Fibroblast of skin of right biceps (primary cell): ENCODE results near the gene FGR.

Source experiments
- DNase-seq: peaks from one replicate; pipeline ENCODE4 v3.0.0-alpha.2; 2013

The FGR gene

DNA sequence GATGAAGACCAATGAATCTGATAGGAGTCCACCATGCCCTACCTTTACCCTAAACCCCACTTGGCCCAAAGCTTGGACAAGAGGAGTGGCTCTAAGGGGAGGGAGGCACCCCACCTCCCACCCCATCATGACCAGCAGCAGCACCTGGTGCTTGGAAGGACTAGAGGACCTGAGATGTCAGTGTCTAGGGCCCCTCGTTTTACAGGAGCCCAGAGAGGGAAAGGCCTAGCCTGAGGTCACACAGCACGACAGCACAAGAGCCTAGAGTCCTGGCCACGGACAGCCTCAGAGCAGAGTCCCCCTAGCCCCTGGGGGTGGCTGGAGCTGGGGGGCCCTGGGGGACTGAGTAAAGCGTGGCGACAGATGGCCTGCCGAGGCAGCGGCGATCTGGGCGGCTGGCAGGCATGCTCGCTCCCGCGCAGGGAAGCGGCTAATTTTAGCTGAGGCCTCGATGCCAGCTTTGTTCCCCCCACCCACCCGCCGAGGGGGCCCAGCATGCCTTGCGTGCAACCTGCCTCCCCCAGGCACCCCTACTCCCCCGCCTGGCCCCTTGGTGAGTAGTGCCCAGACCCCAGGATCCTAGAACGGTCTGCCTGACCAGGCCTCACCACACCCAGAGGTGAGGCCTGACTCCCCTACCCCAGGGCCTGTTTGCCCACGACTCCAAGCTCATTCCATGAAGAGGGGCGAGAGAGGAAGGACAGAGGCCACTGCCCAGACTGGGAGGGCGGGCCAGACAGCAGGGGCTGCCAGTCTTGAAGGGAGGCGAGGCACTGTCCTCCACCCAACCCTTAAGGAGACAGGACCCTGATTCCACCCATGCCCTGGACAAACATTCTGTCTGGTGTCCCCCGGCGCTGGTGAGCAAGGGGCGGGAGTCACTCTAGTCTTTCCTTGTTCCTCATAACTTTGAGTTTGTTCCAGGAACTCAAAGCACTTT, 70.0 kb downstream of the FGR start:
- no peak for DNase-seq

DNA sequence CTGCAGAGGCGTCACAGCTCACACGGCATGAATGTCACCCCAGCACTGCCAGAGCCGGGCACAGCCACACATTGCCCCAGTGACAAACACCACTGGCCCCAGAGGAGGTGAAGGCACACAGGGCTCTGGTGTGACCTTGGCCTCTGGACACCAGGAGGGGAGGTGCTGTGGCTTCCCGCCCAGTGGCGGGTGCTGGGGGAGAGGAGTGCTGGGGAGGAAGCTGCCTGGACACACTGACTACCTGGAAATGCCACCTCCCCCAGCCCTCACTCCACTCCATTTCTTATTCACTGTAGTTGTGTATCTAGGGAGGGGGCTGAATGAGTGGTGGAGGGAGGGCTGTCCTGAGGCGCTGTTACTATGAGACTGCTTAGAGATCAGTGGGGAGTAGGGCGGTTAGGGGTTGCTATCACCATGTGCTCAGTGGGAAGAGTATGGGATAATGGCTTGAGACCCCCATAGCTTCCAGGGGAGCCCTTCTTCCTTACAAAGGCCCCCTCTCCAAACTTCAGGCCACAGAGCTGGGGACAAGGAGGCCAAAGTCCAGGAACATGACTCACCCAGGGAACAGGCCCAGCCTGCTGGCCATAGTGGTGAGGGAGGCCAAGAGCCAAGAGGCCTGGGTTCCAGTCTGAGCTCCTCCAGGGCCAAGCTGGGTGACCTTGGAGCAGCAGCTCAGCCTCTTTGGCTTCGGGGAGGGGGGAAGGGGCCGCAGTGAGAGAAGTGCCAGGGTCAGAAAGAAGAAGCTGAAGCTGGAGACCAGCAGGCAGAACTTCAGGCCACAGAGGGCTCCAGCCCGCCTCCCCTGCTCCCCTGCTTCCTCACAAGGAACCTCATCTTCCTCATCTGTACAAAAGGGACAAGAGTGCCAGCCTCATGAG, 71.2 kb downstream of the FGR start:
- DNase-seq = no peak

DNA sequence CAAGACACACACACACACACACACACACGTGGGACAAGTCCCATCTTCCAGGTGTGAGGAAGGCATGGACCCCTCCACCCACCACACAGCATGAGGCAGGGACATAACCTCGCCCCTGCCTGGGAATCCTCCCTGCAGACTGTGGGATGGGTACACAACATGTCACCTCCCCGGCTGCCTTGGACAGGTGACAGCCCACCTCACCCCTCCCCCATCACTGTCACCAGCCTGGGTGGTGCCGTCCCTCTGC, 71.7 kb downstream of the FGR start:
- no peak for DNase-seq

DNA sequence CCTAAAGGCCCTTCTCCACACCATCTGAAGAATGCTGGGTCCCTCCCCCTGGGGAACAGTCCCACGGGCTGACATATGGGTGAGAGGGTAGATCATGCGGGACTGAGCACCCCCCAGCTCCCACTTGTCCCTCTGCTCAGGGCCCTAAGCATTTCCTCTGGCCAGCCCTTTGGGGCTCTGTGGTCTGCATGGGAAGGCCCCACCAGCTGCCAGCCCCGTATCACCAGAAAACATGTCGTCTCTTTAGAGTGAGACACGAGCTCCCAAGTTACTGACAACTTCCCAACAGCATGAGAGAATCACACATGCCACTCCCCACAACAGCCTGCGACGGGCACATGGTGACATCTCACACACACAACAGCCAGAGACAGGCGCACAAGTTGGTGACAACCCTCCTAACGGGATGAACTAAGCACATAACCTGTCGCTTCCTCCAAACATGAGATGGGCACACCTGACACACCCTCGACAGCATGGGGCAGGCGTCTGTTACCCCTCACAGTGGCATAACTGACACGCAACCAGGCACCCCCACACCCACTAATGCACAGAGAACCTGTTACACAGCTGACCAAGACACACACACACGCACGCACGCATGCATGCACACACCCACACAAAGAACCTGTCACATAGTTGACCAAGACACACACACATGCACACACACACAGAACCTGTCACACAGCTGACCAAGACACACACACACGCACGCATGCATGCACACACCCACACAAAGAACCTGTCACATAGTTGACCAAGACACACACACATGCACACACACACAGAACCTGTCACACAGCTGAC, 72.2 kb downstream of the FGR start:
- DNase-seq = no peak
